Neural progenitor cell (in vitro differentiated cells): ENCODE measurements around the gene GRID1.

Experiments used
- CTCF ChIP-seq: fragments of 200-600 bp; sonication (generic); IDR thresholded peaks from 2 replicates; pipeline ENCODE4 v1.5.1; 2017; ENCODE audit warnings: antibody characterized with exemption, mild to moderate bottlenecking
- EZH2 ChIP-seq: fragments of 200-600 bp; sonication (generic); IDR thresholded peaks from 2 replicates; pipeline ENCODE4 v1.6.1; 2017; ENCODE audit warnings: antibody characterized with exemption, mild to moderate bottlenecking, moderate library complexity
- EZH2phosphoT487 ChIP-seq: fragments of 200-600 bp; sonication (generic); IDR thresholded peaks from 2 replicates; pipeline ENCODE4 v1.6.1; 2017; ENCODE audit warnings: antibody characterized with exemption

DNA sequence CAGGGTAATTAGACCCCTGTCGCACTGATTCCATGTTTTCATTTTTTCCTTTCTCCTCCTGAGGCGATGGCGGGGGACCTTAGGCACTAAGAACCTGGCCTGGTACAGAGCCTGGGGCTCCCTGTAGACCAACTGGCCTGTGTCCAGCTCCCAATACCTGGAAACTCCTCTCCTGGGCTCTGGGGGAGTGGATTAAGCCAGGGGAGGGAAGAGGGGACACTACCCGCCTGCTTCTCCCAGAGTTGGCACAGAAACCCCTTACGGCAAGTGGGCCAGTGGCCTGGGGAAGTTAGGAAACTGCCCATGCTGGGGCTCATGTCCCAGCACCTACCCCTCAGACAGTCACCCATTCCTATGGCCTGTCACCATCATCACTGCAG is 121.6 kb downstream of the GRID1 start:
- no peak for TF ChIP-seq CTCF
- no peak for TF ChIP-seq EZH2
- no peak for TF ChIP-seq EZH2phosphoT487
